ENCODE data around the gene ITGB1BP2. TPM values are rescaled to one million over a fixed set of nuclear protein-coding genes. Genes with fewer than 3 reads are reported as not detected.
"Not testable (repeated sequence)": the region's sequence is repeated elsewhere in the genome, so short reads cannot be mapped to it uniquely, and the experiment has no call there.

The ITGB1BP2 gene
- total RNA-seq, 1 donor from 2014 or later: 0.38 TPM

GRCh38 chrX:71326394-71326793 lies 24.8 kb downstream of the ITGB1BP2 start:
- Histone ChIP-seq H3K4me1 (no peaks in the 10 kb centered on the region), H3K4me3 (no peak overlapping the region), H3K27ac (no peak overlapping the region), H3K27me3 (no peaks in the 10 kb centered on the region), H3K9me3 (no peaks in the 10 kb centered on the region), H3K36me3 (no peaks in the 10 kb centered on the region)
- DNase-seq: no peak
- no peak for ATAC-seq
- intact Hi-C loops (cut with DNase I): no loop called here
- TF ChIP-seq CTCF (IDR thresholded peaks at IDR 0.05): no peak

GRCh38 chrX:71349151-71349665 lies 47.7 kb downstream of the ITGB1BP2 start:
- H3K4me3 ChIP-seq; H3K36me3 ChIP-seq; H3K27me3 ChIP-seq; H3K4me1 ChIP-seq; H3K9me3 ChIP-seq; H3K27ac ChIP-seq; ATAC-seq; DNase-seq; intact Hi-C loops (cut with DNase I): not testable (repeated sequence)

- intact Hi-C loops (cut with DNase I); ATAC-seq; H3K4me3 ChIP-seq; H3K9me3 ChIP-seq; H3K27ac ChIP-seq; H3K36me3 ChIP-seq; H3K4me1 ChIP-seq; H3K27me3 ChIP-seq; DNase-seq: not testable (repeated sequence)
Measured at GRCh38 chrX:71349867-71350266, 48.3 kb downstream of the ITGB1BP2 start.

- intact Hi-C loops (cut with DNase I); ATAC-seq: not testable (repeated sequence)
Measured at GRCh38 chrX:71352439-71352838, 50.9 kb downstream of the ITGB1BP2 start.

More at GRCh38 chrX:71352439-71352838, 50.9 kb downstream of the ITGB1BP2 start:
- H3K9me3 ChIP-seq, H3K36me3 ChIP-seq, H3K4me3 ChIP-seq, DNase-seq, H3K4me1 ChIP-seq, H3K27me3 ChIP-seq, H3K27ac ChIP-seq: not testable (repeated sequence)

Other genes with a start within 250 kb of the ITGB1BP2 start
- gene SNX12, start 233.4 kb upstream of the ITGB1BP2 start, total RNA-seq: 53.6 TPM
- 31.6 TPM for gene FOXO4, start 205.9 kb upstream of the ITGB1BP2 start, total RNA-seq
- not detected for gene CXorf65, start 195.0 kb upstream of the ITGB1BP2 start, total RNA-seq
- 20.8 TPM for gene IL2RG, start 190.2 kb upstream of the ITGB1BP2 start, total RNA-seq
- 48.5 TPM for gene MED12, start 183.2 kb upstream of the ITGB1BP2 start, total RNA-seq
- gene NLGN3, start 156.9 kb upstream of the ITGB1BP2 start, total RNA-seq: 0.69 TPM
- 5.4 TPM for gene GJB1, start 78.5 kb upstream of the ITGB1BP2 start, total RNA-seq
- 24.9 TPM for gene ZMYM3, start 47.6 kb upstream of the ITGB1BP2 start, total RNA-seq
- gene NONO, start 18.1 kb upstream of the ITGB1BP2 start, total RNA-seq: 208 TPM
- gene TAF1, start 64.6 kb downstream of the ITGB1BP2 start, total RNA-seq: 35.0 TPM
- 129 TPM for gene OGT, start 231.4 kb downstream of the ITGB1BP2 start, total RNA-seq

Data from upper lobe of right lung (tissue), 1 donor.